Testis (tissue), 3 donors: ENCODE measurements around the gene ISYNA1. TPM values are rescaled to one million over a fixed set of nuclear protein-coding genes. Genes with fewer than 3 reads are reported as not detected.

Experiments used
- DNase-seq: peaks from one replicate; pipeline ENCODE4 v3.0.0-alpha.2; 2019
- H3K27ac ChIP-seq, 2 donors: fragments of 200-600 bp; sonication (generic); one replicate each; pipeline ENCODE4 v1.5.1; 2019
- H3K27me3 ChIP-seq: fragments of 200-600 bp; sonication (generic); one replicate; pipeline ENCODE4 v1.5.1; 2019
- H3K36me3 ChIP-seq: fragments of 200-600 bp; sonication (generic); one replicate; pipeline ENCODE4 v1.5.1; 2017; ENCODE audit warnings: low read depth; ENCODE audit errors: missing control alignments
- H3K4me1 ChIP-seq: fragments of 200-600 bp; sonication (generic); one replicate; pipeline ENCODE4 v1.5.1; 2019
- H3K4me3 ChIP-seq, 2 donors: fragments of 200-600 bp; sonication (generic); one replicate each; pipeline ENCODE4 v1.5.1; 2017 to 2019
- H3K9me3 ChIP-seq: fragments of 200-600 bp; sonication (generic); one replicate; pipeline ENCODE4 v1.5.1; 2017
- CTCF ChIP-seq, 3 experiments: fragments of 450-650 bp in 2 of 3; fragments of 200-600 bp in 1 of 3; sonication (generic) in 1 of 3; IDR thresholded peaks; one replicate each; pipeline ENCODE4 v1.5.1; 2016 to 2019; ENCODE audit warnings: antibody characterized with exemption in 3 of 3, mild to moderate bottlenecking in 2 of 3, moderate library complexity in 1 of 3
- POLR2A ChIP-seq: fragments of 450-650 bp; IDR thresholded peaks from one replicate; pipeline ENCODE4 v1.6.1; 2017; ENCODE audit warnings: antibody characterized with exemption, mild to moderate bottlenecking, moderate library complexity
- WGBS, 2 donors: methylation state at CpG; one replicate each; pipeline ENCODE4 v1.1.5; 2018; 5-methylcytosine and 5-hydroxymethylcytosine counted together
- intact Hi-C: fragments of 100-400 bp; cut with DNase I; formaldehyde crosslinking; loops from one replicate; pipeline ENCODE4 v1.15.1; 2023; ENCODE audit warnings: low total_unique reads
- polyA plus RNA-seq: library from polyadenylated mRNA; stranded (reverse); fragments of 350-450 nt; fragmentation: Illumina TruSeq; extraction: RNeasy Lipid Tissue Mini Kit (QIAGEN cat#74804); gene quantifications from one replicate; pipeline ENCODE4 v1.2.3, GENCODE V29; 2014; ENCODE audit warnings: low read depth, low replicate concordance; ENCODE audit not compliant: insufficient read depth
- total RNA-seq, 2 donors: library from RNA; depleted of rRNA; stranded (reverse); fragments of >200 nt; gene quantifications; one replicate each; pipeline ENCODE4 v1.2.3, GENCODE V29; 2016

Gene ISYNA1
- total and polyA plus RNA-seq, 3 donors from 2014 or later: 493 to 1,122 (median 1,000) TPM

- Histone ChIP-seq H3K4me3 (peak overlapping the region; percentile 49 to 57), H3K4me1 (peaks cover 57% of the 10 kb centered on the region), H3K27ac (peak overlapping the region; percentile 92 to 93), H3K36me3 (no peaks in the 10 kb centered on the region), H3K27me3 (no peaks in the 10 kb centered on the region), H3K9me3 (no peaks in the 10 kb centered on the region)
- intact Hi-C loops: no loop called here
- TF ChIP-seq CTCF (IDR thresholded peaks at IDR 0.05) (no peak), POLR2A (no peak)
- DNase-seq: peak; percentile 93
- 1% methylated on average over 25 to 44 of the region's 44 CpGs for WGBS, 2 donors
Observed at GRCh38 chr19:18416778-18417249, 21.1 kb downstream of the ISYNA1 start.

GRCh38 chr19:18415178-18415867, 22.6 kb downstream of the ISYNA1 start:
- intact Hi-C loops: no loop called here
- peak overlapping the region in 1 of 2 donors; percentile 57 for H3K4me3 ChIP-seq
- TF ChIP-seq POLR2A: no peak
- TF ChIP-seq CTCF (IDR thresholded peaks at IDR 0.05): no peak
- H3K4me1 ChIP-seq: peaks cover 46% of the 10 kb centered on the region
- peak; percentile 83 for DNase-seq
- H3K27ac ChIP-seq: peak overlapping the region; percentile 92 to 93
- 1 to 2% methylated on average over 25 of the region's 25 CpGs for WGBS, 2 donors
- H3K36me3 ChIP-seq: no peaks in the 10 kb centered on the region
- no peaks in the 10 kb centered on the region for H3K27me3 ChIP-seq
- no peaks in the 10 kb centered on the region for H3K9me3 ChIP-seq

GRCh38 chr19:18414504-18415177, 23.3 kb downstream of the ISYNA1 start:
- Histone ChIP-seq H3K9me3 (no peaks in the 10 kb centered on the region), H3K4me3 (peak overlapping the region in 1 of 2 donors; percentile 57), H3K36me3 (no peaks in the 10 kb centered on the region), H3K4me1 (peaks cover 46% of the 10 kb centered on the region), H3K27ac (peak overlapping the region; percentile 92 to 93), H3K27me3 (no peaks in the 10 kb centered on the region)
- TF ChIP-seq CTCF (IDR thresholded peaks at IDR 0.05) (no peak), POLR2A (no peak)
- DNase-seq: no peak
- 11 to 15% methylated on average over 8 to 11 of the region's 11 CpGs for WGBS, 2 donors
- intact Hi-C loops: no loop called here

GRCh38 chr19:18412610-18413239, 25.2 kb downstream of the ISYNA1 start:
- WGBS, 2 donors: 82 to 85% methylated on average over 16 of the region's 16 CpGs
- peaks cover 34% of the 10 kb centered on the region for H3K4me1 ChIP-seq
- no peaks in the 10 kb centered on the region for H3K27me3 ChIP-seq
- H3K36me3 ChIP-seq: no peaks in the 10 kb centered on the region
- intact Hi-C loops: no loop called here
- no peak overlapping the region for H3K27ac ChIP-seq
- DNase-seq: no peak
- no peak for TF ChIP-seq POLR2A
- no peak for TF ChIP-seq CTCF (IDR thresholded peaks at IDR 0.05)
- H3K4me3 ChIP-seq: no peak overlapping the region
- no peaks in the 10 kb centered on the region for H3K9me3 ChIP-seq
